H9 (cell line): ENCODE results near the gene AIG1. TPM values are rescaled to one million over a fixed set of nuclear protein-coding genes. Genes with fewer than 3 reads are reported as not detected.

Source experiments
- DNase-seq: peaks from one replicate; pipeline ENCODE4 v3.0.0-alpha.2; 2017
- H2AFZ ChIP-seq: one replicate; pipeline ENCODE4 v1.6.1; 2013; ENCODE audit warnings: mild to moderate bottlenecking, low read length, control low read depth, moderate library complexity
- H2AK5ac ChIP-seq: 2 replicates; pipeline ENCODE4 v1.6.1; 2013; ENCODE audit warnings: low read length, control low read depth, mixed read lengths; ENCODE audit not compliant: insufficient read length
- H2BK120ac ChIP-seq: one replicate; pipeline ENCODE4 v1.6.1; 2013; ENCODE audit warnings: low read depth, mild to moderate bottlenecking, low read length, control low read depth, inconsistent platforms; ENCODE audit not compliant: poor library complexity, severe bottlenecking
- H2BK12ac ChIP-seq: 2 replicates; pipeline ENCODE4 v1.6.1; 2013; ENCODE audit warnings: low read length, control low read depth, mixed read lengths, low read depth; ENCODE audit not compliant: insufficient read length
- H2BK15ac ChIP-seq: 2 replicates; pipeline ENCODE4 v1.6.1; 2013; ENCODE audit warnings: low read depth, low read length, control low read depth
- H2BK20ac ChIP-seq: one replicate; pipeline ENCODE4 v1.6.1; 2013; ENCODE audit warnings: low read depth, mild to moderate bottlenecking, low read length, control low read depth, inconsistent platforms; ENCODE audit not compliant: poor library complexity, severe bottlenecking
- H2BK5ac ChIP-seq: 2 replicates; pipeline ENCODE4 v1.6.1; 2013; ENCODE audit warnings: low read length, control low read depth, mixed read lengths; ENCODE audit not compliant: insufficient read length
- H3K14ac ChIP-seq: 2 replicates; pipeline ENCODE4 v1.6.1; 2013; ENCODE audit warnings: low read length, control low read depth; ENCODE audit not compliant: insufficient read depth
- H3K18ac ChIP-seq: 2 replicates; pipeline ENCODE4 v1.6.1; 2013; ENCODE audit warnings: low read depth, mild to moderate bottlenecking, mixed read lengths, low read length, control low read depth; ENCODE audit not compliant: insufficient read length
- H3K23ac ChIP-seq: 2 replicates; pipeline ENCODE4 v1.6.1; 2013; ENCODE audit warnings: low read length, control low read depth, mixed read lengths, low read depth; ENCODE audit not compliant: insufficient read length
- H3K23me2 ChIP-seq: 2 replicates; pipeline ENCODE4 v1.6.1; 2013; ENCODE audit warnings: low read depth, mild to moderate bottlenecking, mixed read lengths, low read length, control low read depth; ENCODE audit not compliant: insufficient read length, poor library complexity, severe bottlenecking
- H3K27ac ChIP-seq: 2 replicates; pipeline ENCODE4 v1.5.1; 2013; ENCODE audit warnings: low read length, control low read depth, mixed read lengths, low read depth; ENCODE audit not compliant: insufficient read length
- H3K27me3 ChIP-seq: 2 replicates; pipeline ENCODE4 v1.6.1; 2013; ENCODE audit warnings: low read length, control low read depth, inconsistent platforms; ENCODE audit not compliant: insufficient read depth
- H3K4ac ChIP-seq: 2 replicates; pipeline ENCODE4 v1.6.1; 2013; ENCODE audit warnings: low read depth, mild to moderate bottlenecking, control low read depth, inconsistent platforms, low read length, moderate library complexity
- H3K4me1 ChIP-seq: 2 replicates; pipeline ENCODE4 v1.6.1; 2013; ENCODE audit warnings: low read length, control low read depth, inconsistent platforms; ENCODE audit not compliant: insufficient read depth
- H3K4me2 ChIP-seq: 2 replicates; pipeline ENCODE4 v1.6.1; 2013; ENCODE audit warnings: low read length, control low read depth, mixed read lengths; ENCODE audit not compliant: insufficient read length, insufficient read depth
- H3K56ac ChIP-seq: 2 replicates; pipeline ENCODE4 v1.6.1; 2013; ENCODE audit warnings: low read depth, mild to moderate bottlenecking, mixed read lengths, low read length, control low read depth; ENCODE audit not compliant: insufficient read length
- H3K79me1 ChIP-seq: 2 replicates; pipeline ENCODE4 v1.6.1; 2013; ENCODE audit warnings: low read depth, mild to moderate bottlenecking, moderate library complexity, low read length, control low read depth, inconsistent platforms; ENCODE audit not compliant: insufficient read depth, poor library complexity, severe bottlenecking
- H3K79me2 ChIP-seq: 2 replicates; pipeline ENCODE4 v1.6.1; 2013; ENCODE audit warnings: low read length, control low read depth, inconsistent platforms; ENCODE audit not compliant: insufficient read depth
- H3K9ac ChIP-seq: 2 replicates; pipeline ENCODE4 v1.6.1; 2013; ENCODE audit warnings: low read length, control low read depth, mixed read lengths; ENCODE audit not compliant: insufficient read length; ENCODE audit errors: extremely low read depth
- H3K9me3 ChIP-seq: one replicate; pipeline ENCODE4 v1.6.1; 2013; ENCODE audit warnings: low read depth, low read length, inconsistent platforms; ENCODE audit not compliant: control insufficient read depth
- H3T11ph ChIP-seq: one replicate; pipeline ENCODE4 v1.6.1; 2013; ENCODE audit warnings: mild to moderate bottlenecking, low read length, control low read depth, inconsistent platforms
- H4K20me1 ChIP-seq: one replicate; pipeline ENCODE4 v1.6.1; 2013; ENCODE audit not compliant: control insufficient read depth, insufficient read length, insufficient read depth
- H4K5ac ChIP-seq: 2 replicates; pipeline ENCODE4 v1.6.1; 2013; ENCODE audit warnings: low read depth, mild to moderate bottlenecking, mixed read lengths, low read length, control low read depth; ENCODE audit not compliant: insufficient read length
- H4K8ac ChIP-seq: replicated peaks from 2 replicates; pipeline ENCODE4 v1.6.1; 2013; ENCODE audit warnings: low read length, control low read depth, mixed read lengths, low read depth; ENCODE audit not compliant: insufficient read length
- H4K91ac ChIP-seq: 2 replicates; pipeline ENCODE4 v1.6.1; 2013; ENCODE audit warnings: low read depth, mild to moderate bottlenecking, moderate library complexity, mixed read lengths, low read length, control low read depth; ENCODE audit not compliant: insufficient read length
- H3K27ac Mint-ChIP-seq, 3 experiments: 2 replicates in 2 of 3; 3 replicates in 1 of 3; pipeline ENCODE4 v1.8.0; 2020 to 2021; ENCODE audit warnings: mixed read lengths in 3 of 3, mild to moderate bottlenecking in 1 of 3, moderate library complexity in 1 of 3
- H3K27me3 Mint-ChIP-seq: 2 replicates; pipeline ENCODE4 v1.8.0; 2021; ENCODE audit warnings: low read depth, mild to moderate bottlenecking, moderate library complexity, mixed read lengths
- H3K36me3 Mint-ChIP-seq, 3 experiments: 2 replicates in 2 of 3; 3 replicates in 1 of 3; pipeline ENCODE4 v1.8.0; 2020 to 2021; ENCODE audit warnings: low read depth in 3 of 3, mixed read lengths in 3 of 3; ENCODE audit not compliant: insufficient read depth in 1 of 3
- H3K4me1 Mint-ChIP-seq, 2 experiments: 2 replicates each; pipeline ENCODE4 v1.8.0; 2020; ENCODE audit warnings: mixed read lengths in 2 of 2
- H3K4me3 Mint-ChIP-seq, 2 experiments: 2 replicates in 1 of 2; 3 replicates in 1 of 2; pipeline ENCODE4 v1.8.0; 2020 to 2021; ENCODE audit warnings: mild to moderate bottlenecking in 2 of 2, mixed read lengths in 2 of 2, moderate library complexity in 1 of 2
- H3K9me3 Mint-ChIP-seq, 2 experiments: 2 replicates in 1 of 2; 3 replicates in 1 of 2; pipeline ENCODE4 v1.8.0; 2020; ENCODE audit warnings: mild to moderate bottlenecking in 2 of 2, mixed read lengths in 2 of 2, moderate library complexity in 1 of 2
- CTCF ChIP-seq: fragments of 200-600 bp; sonication (generic); conservative IDR thresholded peaks from 3 replicates; pipeline ENCODE4 v1.8.0; 2021; ENCODE audit warnings: antibody characterized with exemption, mild to moderate bottlenecking
- WGBS: extraction: QIAGEN DNeasy Blood & Tissue Kit; methylation state at CpG from one replicate; pipeline ENCODE4 v1.1.7; 2013; ENCODE audit warnings: missing lambda C conversion rate, low lambda C conversion rate, mixed read lengths; ENCODE audit not compliant: insufficient read length; ENCODE audit errors: extremely low coverage; 5-methylcytosine and 5-hydroxymethylcytosine counted together
- total RNA-seq: library from RNA; stranded (reverse); gene quantifications from 2 replicates; pipeline ENCODE4 v1.2.1, GENCODE V29; 2021

AIG1 gene
- total RNA-seq, 1 experiment from 2014 or later: 44.6 TPM

DNA sequence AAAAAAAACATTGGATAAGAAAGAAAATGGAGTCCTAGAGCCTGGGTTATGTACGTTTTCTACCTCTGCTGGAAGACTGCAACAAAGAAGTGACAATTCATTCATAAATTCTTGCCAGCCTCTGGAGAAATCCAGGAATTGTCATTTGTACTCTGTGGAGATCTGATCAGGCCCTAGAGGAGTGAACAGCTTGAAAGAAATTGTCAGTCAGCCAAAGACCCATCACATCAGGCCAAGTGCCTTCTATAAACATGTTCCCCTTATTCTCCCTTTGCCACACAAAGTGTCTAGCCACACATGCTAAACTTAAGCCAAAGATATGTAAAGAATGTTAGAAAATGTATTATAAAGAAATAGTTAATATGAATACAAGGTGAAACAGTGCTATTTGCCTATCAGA lies 237.4 kb downstream of the AIG1 start:
- H3K4ac ChIP-seq: no peak overlapping the region

More for the DNA sequence above, 237.4 kb downstream of the AIG1 start:
- Histone ChIP-seq H3K4me1 (no peaks in the 10 kb centered on the region), H2BK15ac (no peak overlapping the region), H3K23me2 (no peaks in the 10 kb centered on the region), H3K79me2 (no peaks in the 10 kb centered on the region), H3K9ac (no peak overlapping the region), H3K56ac (no peak overlapping the region), H4K20me1 (no peaks in the 10 kb centered on the region), H2AK5ac (no peak overlapping the region), H4K8ac (no peak overlapping the region), H3K27ac (no peak overlapping the region), H2BK120ac (no peak overlapping the region), H3K79me1 (no peaks in the 10 kb centered on the region), H2BK12ac (no peak overlapping the region), H3K14ac (no peak overlapping the region), H3K4me2 (no peak overlapping the region), H3K23ac (no peak overlapping the region), H3T11ph (no peak overlapping the region), H3K18ac (no peak overlapping the region), H2BK5ac (no peak overlapping the region), H2AFZ (no peak overlapping the region), H3K27me3 (no peaks in the 10 kb centered on the region), H4K5ac (no peak overlapping the region), H4K91ac (no peak overlapping the region), H2BK20ac (no peak overlapping the region), H3K9me3 (no peaks in the 10 kb centered on the region)
- Mint-ChIP-seq H3K36me3 (peaks cover 4 to 13% (median 7%) of the 10 kb centered on the region in 3 experiments; a peak in 3 of 7 replicates), H3K27me3 (no peaks in the 10 kb centered on the region), H3K4me3 (no peak overlapping the region), H3K4me1 (peaks cover 9 to 10% of the 10 kb centered on the region in 2 experiments), H3K9me3 (no peaks in the 10 kb centered on the region), H3K27ac (no peak overlapping the region)
- no peak for TF ChIP-seq CTCF
- no peak for DNase-seq
- no CpG with 5 or more reads among the region's 1 CpG for WGBS
